Mammary epithelial cell (primary cell): Measurements from ENCODE around the gene CEP170.

Experiments
- EZH2 ChIP-seq: IDR thresholded peaks from 2 replicates; pipeline ENCODE4 v1.6.1; 2012; ENCODE audit warnings: low read length, inconsistent platforms, borderline replicate concordance
- TF ChIP-seq, protein P1 (sequence below), 2 donors: IDR thresholded peaks in 1 of 2; conservative IDR thresholded peaks in 1 of 2; 2 replicates each; pipeline ENCODE4 v1.5.1; 2011 to 2012; ENCODE audit warnings: inconsistent platforms in 2 of 2, low read length in 2 of 2, mild to moderate bottlenecking in 2 of 2, control low read depth in 1 of 2, low read depth in 1 of 2; ENCODE audit not compliant: insufficient read depth in 1 of 2; ENCODE audit errors: extremely low read depth in 1 of 2

DNA sequence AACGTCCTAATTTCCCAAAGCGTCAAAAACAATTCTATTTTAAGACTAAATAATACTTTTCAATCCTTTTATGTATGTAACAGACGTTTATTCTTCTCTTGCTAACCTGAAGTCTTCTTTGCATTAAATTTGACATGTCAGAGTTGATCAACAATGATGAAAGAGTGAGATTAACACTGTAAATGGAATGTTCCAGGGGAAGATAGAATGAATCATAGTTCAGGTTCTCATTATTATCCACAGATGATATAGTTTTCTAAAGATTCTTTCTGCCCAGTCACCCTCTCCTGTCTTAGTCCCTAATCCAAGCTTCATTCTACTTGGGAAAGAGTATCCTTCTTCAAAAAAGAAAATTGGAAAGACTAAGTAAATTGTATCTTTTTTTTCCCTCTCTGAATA is 39.6 kb upstream of the CEP170 start:
- TF ChIP-seq, protein P1, sequence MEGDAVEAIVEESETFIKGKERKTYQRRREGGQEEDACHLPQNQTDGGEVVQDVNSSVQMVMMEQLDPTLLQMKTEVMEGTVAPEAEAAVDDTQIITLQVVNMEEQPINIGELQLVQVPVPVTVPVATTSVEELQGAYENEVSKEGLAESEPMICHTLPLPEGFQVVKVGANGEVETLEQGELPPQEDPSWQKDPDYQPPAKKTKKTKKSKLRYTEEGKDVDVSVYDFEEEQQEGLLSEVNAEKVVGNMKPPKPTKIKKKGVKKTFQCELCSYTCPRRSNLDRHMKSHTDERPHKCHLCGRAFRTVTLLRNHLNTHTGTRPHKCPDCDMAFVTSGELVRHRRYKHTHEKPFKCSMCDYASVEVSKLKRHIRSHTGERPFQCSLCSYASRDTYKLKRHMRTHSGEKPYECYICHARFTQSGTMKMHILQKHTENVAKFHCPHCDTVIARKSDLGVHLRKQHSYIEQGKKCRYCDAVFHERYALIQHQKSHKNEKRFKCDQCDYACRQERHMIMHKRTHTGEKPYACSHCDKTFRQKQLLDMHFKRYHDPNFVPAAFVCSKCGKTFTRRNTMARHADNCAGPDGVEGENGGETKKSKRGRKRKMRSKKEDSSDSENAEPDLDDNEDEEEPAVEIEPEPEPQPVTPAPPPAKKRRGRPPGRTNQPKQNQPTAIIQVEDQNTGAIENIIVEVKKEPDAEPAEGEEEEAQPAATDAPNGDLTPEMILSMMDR (conservative IDR thresholded peaks at IDR 0.05 in 1 of 2, IDR thresholded peaks at IDR 0.05 in 1 of 2; ENCODE audit: extremely low read depth in 1 of 2, insufficient read depth in 1 of 2, low read depth in 1 of 2, low read length in 2 of 2) = no peak
- no peak for TF ChIP-seq EZH2
